IPS DF 4.7 (cell line): ENCODE measurements around the gene CACNA1A.
"Not testable (repeated sequence)": the region's sequence is repeated elsewhere in the genome, so short reads cannot be mapped to it uniquely, and the experiment has no call there.

Experiments
- DNase-seq: peaks from one replicate; pipeline ENCODE4 v3.0.0-alpha.2; 2013; ENCODE audit warnings: low spot score; ENCODE audit errors: extremely low read depth

Gene CACNA1A

GRCh38 chr19:13506471-13506820 lies at the start of gene CACNA1A:
Gene CACNA1A (minus strand): TSS chr19:13506479. CDS start chr19:13506224, 255 bp downstream.
- no peak for DNase-seq

- no peak for DNase-seq
Observed at GRCh38 chr19:13554506-13555240, 48.4 kb upstream of the CACNA1A start.

GRCh38 chr19:13553880-13554400 lies 47.7 kb upstream of the CACNA1A start:
- DNase-seq = no peak

- DNase-seq = no peak
Observed at GRCh38 chr19:13548131-13548530, 41.9 kb upstream of the CACNA1A start.

- DNase-seq = no peak
Observed at GRCh38 chr19:13547102-13547501, 40.8 kb upstream of the CACNA1A start.

GRCh38 chr19:13544423-13544822 lies 38.1 kb upstream of the CACNA1A start:
- DNase-seq = no peak

GRCh38 chr19:13541554-13541953 lies 35.3 kb upstream of the CACNA1A start:
- DNase-seq = no peak

- DNase-seq = no peak
Observed at GRCh38 chr19:13539332-13539731, 33.1 kb upstream of the CACNA1A start.

GRCh38 chr19:13538601-13539253 lies 32.4 kb upstream of the CACNA1A start:
- no peak for DNase-seq

GRCh38 chr19:13537454-13537853 lies 31.2 kb upstream of the CACNA1A start:
- peak; percentile 16 for DNase-seq

GRCh38 chr19:13530720-13531119 lies 24.4 kb upstream of the CACNA1A start:
- DNase-seq = no peak

GRCh38 chr19:13529721-13530120 lies 23.4 kb upstream of the CACNA1A start:
- DNase-seq = not testable (repeated sequence)

- no peak for DNase-seq
Observed at GRCh38 chr19:13526552-13526951, 20.3 kb upstream of the CACNA1A start.

- no peak for DNase-seq
Observed at GRCh38 chr19:13521066-13521465, 14.8 kb upstream of the CACNA1A start.

- DNase-seq = no peak
Observed at GRCh38 chr19:13511947-13512346, 5.7 kb upstream of the CACNA1A start.

GRCh38 chr19:13507053-13507611 lies 853 bp upstream of the CACNA1A start:
- no peak for DNase-seq

- no peak for DNase-seq
Observed at GRCh38 chr19:13505761-13506470, 363 bp downstream of the CACNA1A start.

GRCh38 chr19:13505164-13505695 lies 1.0 kb downstream of the CACNA1A start:
- no peak for DNase-seq

GRCh38 chr19:13503570-13504235 lies 2.6 kb downstream of the CACNA1A start:
- DNase-seq = no peak

- DNase-seq = no peak
Observed at GRCh38 chr19:13502231-13502630, 4.0 kb downstream of the CACNA1A start.

- DNase-seq = no peak
Observed at GRCh38 chr19:13499692-13500091, 6.6 kb downstream of the CACNA1A start.
